Lower leg skin (tissue), 4 donors: Measurements from ENCODE around the gene FAM131A. TPM values are rescaled to one million over a fixed set of nuclear protein-coding genes. Genes with fewer than 3 reads are reported as not detected.

Source experiments
- DNase-seq, 2 donors: peaks; one replicate each; pipeline ENCODE4 v3.0.0-alpha.2; 2019; ENCODE audit warnings: low spot score in 2 of 2
- H3K4me3 ChIP-seq: fragments of 200-600 bp; sonication (generic); 2 replicates; pipeline ENCODE4 v1.5.1; 2017; ENCODE audit warnings: mild to moderate bottlenecking, low read depth; ENCODE audit not compliant: poor library complexity, severe bottlenecking
- CTCF ChIP-seq, 3 donors: fragments of 450-650 bp; IDR thresholded peaks; one replicate each; pipeline ENCODE4 v1.5.1; 2016; ENCODE audit warnings: antibody characterized with exemption in 3 of 3, mild to moderate bottlenecking in 3 of 3, moderate library complexity in 2 of 3
- POLR2A ChIP-seq, 2 donors: fragments of 450-650 bp; IDR thresholded peaks; one replicate each; pipeline ENCODE4 v1.6.1; 2016 to 2017; ENCODE audit warnings: antibody characterized with exemption in 2 of 2, mild to moderate bottlenecking in 1 of 2, moderate library complexity in 1 of 2
- WGBS, 2 donors: methylation state at CpG; one replicate each; pipeline ENCODE4 v1.1.5; 2018; 5-methylcytosine and 5-hydroxymethylcytosine counted together
- intact Hi-C: fragments of 100-400 bp; cut with DNase I; formaldehyde crosslinking; loops from one replicate; pipeline ENCODE4 v1.15.0; 2023; ENCODE audit warnings: low total_unique reads
- total RNA-seq, 4 donors: library from RNA; depleted of rRNA; stranded (reverse); fragments of >200 nt; gene quantifications; one replicate each; pipeline ENCODE4 v1.1.0, GENCODE V29; 2016

FAM131A gene
- total RNA-seq, 4 donors from 2014 or later: 60.3 to 81.7 (median 66.9) TPM

GRCh38 chr3:184380185-184380626 is 42.8 kb downstream of the FAM131A start:
- TF ChIP-seq CTCF (IDR thresholded peaks at IDR 0.05) (no peak), POLR2A (IDR thresholded peaks at IDR 0.05) (no peak)
- DNase-seq: peak; percentile 48 to 94
- 0% methylated on average over 4 to 31 of the region's 62 CpGs for WGBS, 2 donors
- H3K4me3 ChIP-seq: peak overlapping the region; percentile 36
- intact Hi-C loops: no loop called here

GRCh38 chr3:184380627-184381260 is 43.3 kb downstream of the FAM131A start:
- 1% methylated on average over 28 to 34 of the region's 42 CpGs for WGBS, 2 donors
- TF ChIP-seq CTCF (IDR thresholded peaks at IDR 0.05) (no peak), POLR2A (IDR thresholded peaks at IDR 0.05) (no peak)
- H3K4me3 ChIP-seq: peak overlapping the region; percentile 36
- intact Hi-C loops: no loop called here
- DNase-seq: no peak

GRCh38 chr3:184381261-184382224 is 44.1 kb downstream of the FAM131A start:
- TF ChIP-seq CTCF (IDR thresholded peaks at IDR 0.05): no peak
- no peak for TF ChIP-seq POLR2A (IDR thresholded peaks at IDR 0.05)
- intact Hi-C loops: no loop called here
- no peak for DNase-seq
- no peak overlapping the region for H3K4me3 ChIP-seq
- 24 to 47% methylated on average over 25 to 27 of the region's 55 CpGs for WGBS, 2 donors

GRCh38 chr3:184382326-184383032 is 45.1 kb downstream of the FAM131A start:
- no peak for TF ChIP-seq POLR2A (IDR thresholded peaks at IDR 0.05)
- no peak for TF ChIP-seq CTCF (IDR thresholded peaks at IDR 0.05)
- 93 to 95% methylated on average over 15 to 16 of the region's 16 CpGs for WGBS, 2 donors
- H3K4me3 ChIP-seq: no peak overlapping the region
- intact Hi-C loops: no loop called here
- DNase-seq: no peak

GRCh38 chr3:184383033-184383740 is 45.8 kb downstream of the FAM131A start:
- DNase-seq: no peak
- no peak overlapping the region for H3K4me3 ChIP-seq
- WGBS, 2 donors: 94 to 98% methylated on average over 9 to 13 of the region's 15 CpGs
- intact Hi-C loops: no loop called here
- no peak for TF ChIP-seq POLR2A (IDR thresholded peaks at IDR 0.05)
- TF ChIP-seq CTCF (IDR thresholded peaks at IDR 0.05): no peak
